Fibroblast of lung (primary cell): Measurements from ENCODE around the gene IFT81. TPM values are rescaled to one million over a fixed set of nuclear protein-coding genes. Genes with fewer than 3 reads are reported as not detected.
A peak's percentile ranks its signal among the peaks of the same experiment; 100 is the strongest.
"Not testable (repeated sequence)": the region's sequence is repeated elsewhere in the genome, so short reads cannot be mapped to it uniquely, and the experiment has no call there.

Experiments
- DNase-seq, 2 donors: peaks; one replicate each; pipeline versions ENCODE4 v3.0.0 to v3.0.0-alpha.2; 2010; ENCODE audit warnings: low read depth in 2 of 2
- H2AFZ ChIP-seq: 2 replicates; pipeline ENCODE4 v1.5.1; 2012; ENCODE audit warnings: low read length, control low read depth, inconsistent platforms
- H3K27ac ChIP-seq: 2 replicates; pipeline ENCODE4 v1.5.1; 2011; ENCODE audit warnings: low read length, control low read depth; ENCODE audit not compliant: insufficient read depth
- H3K27me3 ChIP-seq: 2 replicates; pipeline ENCODE4 v1.5.1; 2011; ENCODE audit warnings: mild to moderate bottlenecking, low read length; ENCODE audit not compliant: control insufficient read depth, insufficient read depth
- H3K36me3 ChIP-seq: 2 replicates; pipeline ENCODE4 v1.5.1; 2011; ENCODE audit warnings: low read length; ENCODE audit not compliant: control insufficient read depth, insufficient read depth
- H3K4me1 ChIP-seq: 2 replicates; pipeline ENCODE4 v1.5.1; 2011; ENCODE audit warnings: low read length; ENCODE audit not compliant: control insufficient read depth, insufficient read depth; ENCODE audit errors: extremely low read depth
- H3K4me2 ChIP-seq: 2 replicates; pipeline ENCODE4 v1.5.1; 2011; ENCODE audit warnings: low read length, control low read depth; ENCODE audit not compliant: insufficient read depth; ENCODE audit errors: extremely low read depth
- H3K4me3 ChIP-seq, 4 experiments: fragments of 200-600 bp in 1 of 4; sonication (generic) in 1 of 4; replicated peaks in 1 of 4; 2 replicates each; pipeline ENCODE4 v1.5.1; 2011 to 2016; ENCODE audit warnings: low read length in 4 of 4, low read depth in 3 of 4, mild to moderate bottlenecking in 3 of 4, control low read depth in 2 of 4, inconsistent platforms in 1 of 4, mixed read lengths in 1 of 4; ENCODE audit not compliant: insufficient read depth in 1 of 4; ENCODE audit errors: control extremely low read depth in 1 of 4
- H3K79me2 ChIP-seq: 2 replicates; pipeline ENCODE4 v1.5.1; 2012; ENCODE audit warnings: mild to moderate bottlenecking, low read length, inconsistent platforms; ENCODE audit not compliant: control insufficient read depth, insufficient read depth
- H3K9ac ChIP-seq: 2 replicates; pipeline ENCODE4 v1.5.1; 2011; ENCODE audit warnings: mild to moderate bottlenecking, low read length, control low read depth; ENCODE audit not compliant: insufficient read depth
- H3K9me3 ChIP-seq: 2 replicates; pipeline ENCODE4 v1.5.1; 2012; ENCODE audit warnings: low read depth, low read length; ENCODE audit not compliant: control insufficient read depth, insufficient read depth
- H4K20me1 ChIP-seq: 2 replicates; pipeline ENCODE4 v1.5.1; 2011; ENCODE audit warnings: low read length; ENCODE audit not compliant: control insufficient read depth, insufficient read depth; ENCODE audit errors: extremely low read depth
- EZH2 ChIP-seq: IDR thresholded peaks from 2 replicates; pipeline ENCODE4 v1.5.1; 2012; ENCODE audit warnings: low read length, control low read depth, mild to moderate bottlenecking; ENCODE audit errors: missing control alignments
- polyA plus RNA-seq, 2 donors: library from polyadenylated mRNA; depleted of rRNA in 1 of 2; stranded (reverse) in 1 of 2; unstranded in 1 of 2; fragments of >200 nt; gene quantifications; 2 replicates each; pipeline ENCODE4 v1.2.1, GENCODE V29; 2011 to 2012; ENCODE audit warnings: missing spikeins in 1 of 2
- total RNA-seq: library from RNA; depleted of rRNA; stranded (reverse); fragments of >200 nt; gene quantifications from 2 replicates; pipeline ENCODE4 v1.2.1, GENCODE V29; 2014
- TF ChIP-seq, protein P1 (sequence below), 2 donors: IDR thresholded peaks in 1 of 2; conservative IDR thresholded peaks in 1 of 2; 1 replicate in 1 of 2; 2 replicates in 1 of 2; pipeline ENCODE4 v1.5.1; 2011 to 2012; ENCODE audit warnings: low read length in 2 of 2, control low read depth in 1 of 2, inconsistent platforms in 1 of 2, low read depth in 1 of 2, mild to moderate bottlenecking in 1 of 2

Gene IFT81
- total and polyA plus RNA-seq, 2 donors (not counting 1 experiment from before 2014, with no cell fraction given) = 17.7 to 23.6 TPM

DNA sequence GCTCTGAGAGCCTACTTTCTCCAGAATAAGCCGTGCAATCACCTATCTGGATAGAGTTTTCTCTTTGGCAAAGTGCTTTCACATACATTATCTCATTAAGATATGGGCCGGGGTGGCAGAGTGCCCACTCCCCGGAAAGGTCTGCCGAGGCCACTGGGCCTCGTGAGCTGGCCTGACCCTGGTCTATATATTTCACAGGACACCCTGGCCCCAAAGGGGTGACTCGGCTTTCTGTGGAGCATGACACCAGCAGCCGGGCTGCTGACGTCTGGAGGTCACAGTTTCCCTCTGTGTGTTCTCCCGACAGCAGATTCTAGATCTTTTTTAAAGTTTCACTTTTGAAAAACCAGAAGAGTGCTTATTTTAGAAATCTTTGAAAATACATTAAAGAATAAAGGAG lies 129.0 kb downstream of the IFT81 start:
- Histone ChIP-seq H3K4me3 (peak overlapping the region in 1 of 4 experiments; percentile 12), H3K9me3 (no peaks in the 10 kb centered on the region), H4K20me1 (no peaks in the 10 kb centered on the region), H3K4me2 (peak overlapping the region; percentile 66), H3K27ac (no peak overlapping the region), H2AFZ (no peak overlapping the region), H3K4me1 (peaks cover 6% of the 10 kb centered on the region), H3K9ac (no peak overlapping the region), H3K36me3 (no peaks in the 10 kb centered on the region), H3K27me3 (no peaks in the 10 kb centered on the region), H3K79me2 (no peaks in the 10 kb centered on the region)
- TF ChIP-seq, protein P1, sequence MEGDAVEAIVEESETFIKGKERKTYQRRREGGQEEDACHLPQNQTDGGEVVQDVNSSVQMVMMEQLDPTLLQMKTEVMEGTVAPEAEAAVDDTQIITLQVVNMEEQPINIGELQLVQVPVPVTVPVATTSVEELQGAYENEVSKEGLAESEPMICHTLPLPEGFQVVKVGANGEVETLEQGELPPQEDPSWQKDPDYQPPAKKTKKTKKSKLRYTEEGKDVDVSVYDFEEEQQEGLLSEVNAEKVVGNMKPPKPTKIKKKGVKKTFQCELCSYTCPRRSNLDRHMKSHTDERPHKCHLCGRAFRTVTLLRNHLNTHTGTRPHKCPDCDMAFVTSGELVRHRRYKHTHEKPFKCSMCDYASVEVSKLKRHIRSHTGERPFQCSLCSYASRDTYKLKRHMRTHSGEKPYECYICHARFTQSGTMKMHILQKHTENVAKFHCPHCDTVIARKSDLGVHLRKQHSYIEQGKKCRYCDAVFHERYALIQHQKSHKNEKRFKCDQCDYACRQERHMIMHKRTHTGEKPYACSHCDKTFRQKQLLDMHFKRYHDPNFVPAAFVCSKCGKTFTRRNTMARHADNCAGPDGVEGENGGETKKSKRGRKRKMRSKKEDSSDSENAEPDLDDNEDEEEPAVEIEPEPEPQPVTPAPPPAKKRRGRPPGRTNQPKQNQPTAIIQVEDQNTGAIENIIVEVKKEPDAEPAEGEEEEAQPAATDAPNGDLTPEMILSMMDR (conservative IDR thresholded peaks at IDR 0.05 in 1 of 2, IDR thresholded peaks at IDR 0.05 in 1 of 2; ENCODE audit: low read depth in 1 of 2, low read length in 2 of 2) = no peak
- TF ChIP-seq EZH2 = no peak
- peak in 1 of 2 donors; percentile 72 for DNase-seq

DNA sequence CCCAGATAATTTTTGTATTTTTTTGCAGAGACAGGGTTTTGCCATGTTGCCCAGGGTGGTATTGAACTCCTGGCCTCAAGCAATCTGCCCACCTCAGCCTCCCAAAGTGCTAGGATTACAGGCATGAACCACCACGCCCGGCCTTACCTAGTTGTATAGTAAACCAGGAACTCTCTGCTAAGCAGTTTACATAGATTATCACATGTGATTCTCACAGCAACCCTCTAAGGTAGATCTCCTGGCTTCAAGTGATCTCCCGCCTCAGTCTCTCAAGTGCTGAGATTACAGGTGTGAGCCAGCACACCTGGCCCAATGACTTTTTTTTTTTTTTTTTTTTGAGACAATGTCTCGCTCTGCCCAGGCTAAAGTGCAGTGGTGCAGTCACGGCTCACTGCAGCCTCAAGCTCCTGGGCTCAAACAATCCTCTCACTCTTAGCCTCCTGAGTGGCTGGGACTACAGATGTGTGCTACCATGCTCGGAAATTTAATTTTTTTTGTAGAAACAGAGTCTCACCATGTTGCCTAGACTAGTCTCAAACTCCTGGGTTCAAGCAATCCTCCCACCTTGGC lies 130.9 kb downstream of the IFT81 start:
- Histone ChIP-seq H2AFZ (no peak overlapping the region), H3K4me2 (no peak overlapping the region), H3K9ac (no peak overlapping the region), H4K20me1 (no peaks in the 10 kb centered on the region), H3K27ac (no peak overlapping the region), H3K79me2 (no peaks in the 10 kb centered on the region), H3K4me1 (peaks cover 6% of the 10 kb centered on the region), H3K4me3 (no peak overlapping the region), H3K36me3 (no peaks in the 10 kb centered on the region), H3K27me3 (no peaks in the 10 kb centered on the region), H3K9me3 (no peaks in the 10 kb centered on the region)
- DNase-seq = no peak
- TF ChIP-seq, protein P1 (conservative IDR thresholded peaks at IDR 0.05 in 1 of 2, IDR thresholded peaks at IDR 0.05 in 1 of 2; ENCODE audit: low read depth in 1 of 2, low read length in 2 of 2) = no peak
- TF ChIP-seq EZH2 = no peak

DNA sequence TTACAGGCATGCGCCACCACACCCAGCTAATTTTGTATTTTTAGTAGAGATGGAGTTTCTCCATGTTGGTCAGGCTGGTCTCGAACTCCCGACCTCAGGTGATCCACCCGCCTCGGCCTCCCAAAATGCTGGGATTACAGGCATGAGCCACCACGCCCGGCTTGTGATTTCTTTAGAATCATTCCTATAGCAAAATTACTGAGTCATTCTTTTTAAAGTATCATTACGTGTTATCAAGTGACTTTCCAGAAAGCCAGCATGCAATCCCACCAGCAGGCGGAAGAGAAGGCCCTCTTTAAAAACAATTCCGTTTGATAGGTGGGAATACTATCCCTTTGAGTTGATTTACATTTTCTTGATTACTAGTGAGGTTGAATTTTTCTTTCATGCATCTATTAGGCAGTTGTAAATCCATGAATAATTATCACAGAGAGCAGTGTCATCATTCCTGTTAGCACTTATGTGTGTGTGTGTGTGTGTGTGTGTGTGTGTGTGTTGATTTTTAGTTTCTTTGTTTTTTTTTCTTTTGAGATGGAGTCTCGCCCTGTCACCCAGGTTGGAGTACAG lies 131.8 kb downstream of the IFT81 start:
- not testable (repeated sequence) for H3K4me3 ChIP-seq, DNase-seq, H4K20me1 ChIP-seq, H3K79me2 ChIP-seq, H3K27ac ChIP-seq, H3K4me2 ChIP-seq, H2AFZ ChIP-seq, H3K36me3 ChIP-seq, H3K4me1 ChIP-seq, H3K27me3 ChIP-seq, H3K9ac ChIP-seq, H3K9me3 ChIP-seq
